HG03520 (cell line): ENCODE measurements around the gene HES5.

ENCODE experiments used
- ATAC-seq: cut with Tn5 transposase; IDR thresholded peaks from one replicate; pipeline ENCODE4 v1.9.1; 2021; ENCODE audit warnings: mild to moderate bottlenecking, moderate library complexity; ENCODE audit not compliant: unreplicated experiment

The HES5 gene

DNA sequence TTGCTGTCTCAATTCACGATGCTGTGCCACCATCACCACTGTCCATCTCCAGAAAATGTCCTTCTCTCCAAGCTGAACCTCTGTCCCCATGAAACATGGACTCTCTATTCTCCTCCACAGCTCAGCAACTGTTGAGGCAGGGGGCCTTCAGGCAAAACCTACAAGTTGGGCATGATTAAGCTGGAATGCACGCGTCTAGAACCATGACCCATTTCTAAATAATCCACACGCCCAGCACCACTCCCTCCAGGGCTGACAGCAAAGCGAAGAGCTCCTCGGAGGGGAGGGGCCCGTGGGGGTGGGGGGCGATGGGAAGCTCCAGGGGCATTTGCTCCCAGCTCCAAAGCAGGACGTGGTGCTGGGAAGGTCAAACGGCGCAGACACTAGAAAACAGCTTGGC is 3.3 kb upstream of the HES5 start:
- ATAC-seq = no peak

DNA sequence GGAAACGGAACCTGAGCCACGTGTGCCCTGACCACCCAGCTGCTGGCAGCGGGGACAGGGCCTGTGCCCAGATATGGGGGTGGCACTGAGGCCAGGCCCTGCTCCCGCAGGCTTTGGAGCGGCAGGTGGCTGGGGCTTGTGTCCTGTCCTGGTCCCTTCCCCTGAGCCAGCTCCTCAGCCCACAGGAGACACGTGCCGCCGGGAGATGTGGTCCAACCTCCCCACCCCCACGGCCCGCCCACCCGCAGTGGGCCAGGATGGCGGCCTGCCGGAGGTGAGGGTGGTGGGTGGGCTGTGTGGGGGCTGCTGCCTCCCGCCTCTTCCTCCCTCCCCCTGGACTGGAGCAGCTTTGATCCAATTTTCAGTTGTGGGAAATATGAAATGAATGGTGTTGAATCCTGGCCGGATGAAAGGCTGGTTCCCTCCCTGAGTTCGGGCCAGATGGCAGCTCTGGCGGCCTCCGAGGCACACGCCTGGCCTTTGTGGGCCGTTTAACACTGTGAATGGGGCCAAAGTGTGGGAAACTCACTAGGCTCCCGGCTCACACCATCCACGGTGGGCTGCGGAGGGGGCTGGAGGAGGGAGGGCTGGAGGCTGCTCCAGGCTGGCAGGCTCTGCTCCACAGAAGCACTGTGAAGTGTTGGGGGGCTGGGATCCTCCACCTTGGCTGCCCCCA is 2.6 kb upstream of the HES5 start:
- no peak for ATAC-seq

DNA sequence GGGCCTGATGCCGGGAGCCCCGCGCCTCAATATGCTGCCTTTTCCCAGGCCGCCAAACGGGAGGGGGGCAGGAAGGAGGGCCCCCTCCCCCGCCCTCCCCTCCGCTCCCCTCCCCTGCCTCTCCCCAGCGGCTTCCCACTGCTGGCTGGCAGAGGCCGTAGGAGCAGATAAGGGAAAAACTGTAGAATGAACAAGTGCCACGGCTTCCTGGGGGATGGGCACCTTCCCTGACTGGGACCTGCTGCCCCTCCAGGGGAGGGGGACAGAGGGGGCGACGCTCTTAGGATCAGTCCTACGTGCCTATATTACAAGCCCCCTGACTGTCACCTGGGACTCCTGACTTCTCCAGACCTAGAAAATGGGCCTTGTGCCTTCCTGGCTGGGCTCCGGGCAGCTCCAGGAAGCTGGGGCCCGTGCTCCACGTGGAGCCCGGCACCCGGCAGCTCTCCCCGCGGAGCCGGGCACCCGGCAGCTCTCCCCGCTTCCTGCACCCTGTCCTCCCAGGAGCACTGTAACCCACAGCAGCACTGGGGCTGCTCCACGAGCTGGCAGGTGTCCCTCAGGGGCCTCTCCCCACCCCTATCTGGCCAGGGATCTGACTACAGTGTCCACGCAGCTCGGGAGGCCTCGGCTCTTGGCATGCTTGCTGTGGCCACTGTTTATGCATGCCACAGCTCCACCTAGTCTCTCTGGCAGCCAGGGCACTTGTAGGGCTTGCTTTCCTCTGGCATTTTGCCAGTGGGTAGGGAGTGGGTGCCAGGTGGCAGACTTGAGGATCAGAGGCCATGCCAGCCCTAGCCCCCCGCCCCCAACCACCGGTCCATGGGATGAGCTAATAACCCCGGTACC is 674 bp upstream of the HES5 start:
- no peak for ATAC-seq

DNA sequence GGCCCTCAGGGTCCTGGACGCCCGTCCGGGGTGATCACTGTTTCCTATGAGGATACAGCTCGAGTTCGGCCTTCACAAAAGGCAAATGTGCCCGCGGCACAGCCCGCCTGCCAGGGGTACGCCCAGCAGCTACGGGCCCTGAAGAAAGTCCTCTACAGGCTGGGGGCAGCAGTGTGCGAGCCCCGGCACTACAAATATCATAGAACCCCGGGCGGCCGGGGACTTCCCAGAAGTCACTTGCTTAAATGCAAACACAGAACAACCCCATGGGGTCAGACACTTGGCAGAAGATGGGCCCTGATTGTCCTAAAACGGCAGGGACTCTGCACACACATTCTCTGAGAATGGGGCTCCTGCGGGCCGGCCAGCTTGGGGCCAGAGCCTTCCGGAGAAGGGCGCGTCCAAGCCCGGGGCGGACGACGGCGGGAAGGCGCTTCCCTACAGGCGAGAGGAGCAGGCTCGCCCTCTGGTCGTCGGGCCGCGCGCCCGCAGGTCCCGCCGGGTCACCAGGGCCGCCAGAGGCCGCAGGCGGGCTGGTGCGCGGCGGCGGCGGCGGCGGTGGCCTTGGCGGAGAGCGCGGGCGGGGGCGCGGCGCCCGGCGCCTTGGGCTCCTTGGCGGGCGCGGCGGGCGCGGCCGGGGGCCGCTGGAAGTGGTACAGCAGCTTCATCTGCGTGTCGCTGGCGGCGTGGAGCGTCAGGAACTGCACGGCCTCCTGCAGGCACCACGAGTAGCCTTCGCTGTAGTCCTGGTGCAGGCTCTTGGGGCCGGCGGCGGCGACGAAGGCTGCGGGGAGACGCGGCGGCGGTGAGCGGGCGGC is 888 bp downstream of the HES5 start:
- ATAC-seq = no peak

DNA sequence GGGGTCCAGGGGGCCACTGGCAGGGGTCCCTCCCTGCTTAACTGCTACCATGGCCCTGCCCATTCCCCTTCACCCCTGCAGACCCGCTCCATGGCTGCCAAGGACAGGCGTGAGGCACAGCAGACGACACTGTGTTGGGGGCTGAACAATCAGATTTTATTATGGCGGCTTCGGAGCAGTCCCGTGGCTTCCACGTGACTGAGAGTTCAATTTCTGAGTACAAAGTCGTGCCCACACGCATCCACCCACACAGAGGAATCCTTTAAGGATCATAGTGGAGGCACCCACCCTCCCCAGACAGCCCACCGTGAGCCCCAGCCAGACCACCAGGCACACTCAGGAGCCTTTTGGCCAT is 1.5 kb downstream of the HES5 start:
- no peak for ATAC-seq

DNA sequence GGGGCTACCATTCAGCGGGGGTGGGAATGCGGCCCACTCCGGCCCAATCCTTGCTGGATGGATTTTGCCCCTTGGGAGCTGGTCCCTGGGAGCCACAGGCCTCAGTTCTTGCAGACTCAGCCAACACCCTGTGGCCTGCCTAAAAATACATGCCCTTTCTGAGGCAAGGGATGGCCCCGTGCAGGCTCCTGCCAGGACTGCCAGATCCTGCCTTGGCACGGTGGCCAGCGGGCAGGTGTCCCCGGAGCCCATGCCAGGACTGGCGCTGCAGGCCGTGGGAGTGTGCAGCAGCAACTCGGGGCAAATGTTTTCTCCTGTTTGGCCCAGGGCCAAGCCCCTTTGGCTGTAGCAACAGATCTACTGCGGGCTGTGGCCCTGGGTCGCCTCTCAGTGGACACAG is 2.0 kb downstream of the HES5 start:
- ATAC-seq = no peak

DNA sequence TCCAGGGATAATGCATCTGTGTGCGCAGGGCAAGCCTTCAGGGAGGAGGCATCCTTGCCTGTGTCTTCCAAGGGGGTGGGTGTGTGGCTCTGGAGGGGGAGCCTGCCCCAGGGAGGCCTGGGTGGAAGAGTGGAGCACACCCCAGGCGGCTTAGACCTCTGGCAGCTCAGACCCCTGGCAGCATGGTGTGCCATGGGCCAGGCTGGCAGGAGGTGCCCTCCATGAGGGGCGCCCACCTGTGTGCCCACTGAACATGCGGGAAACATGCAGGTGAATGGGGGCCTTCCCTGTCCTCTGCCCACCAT is 2.6 kb downstream of the HES5 start:
- ATAC-seq = no peak

DNA sequence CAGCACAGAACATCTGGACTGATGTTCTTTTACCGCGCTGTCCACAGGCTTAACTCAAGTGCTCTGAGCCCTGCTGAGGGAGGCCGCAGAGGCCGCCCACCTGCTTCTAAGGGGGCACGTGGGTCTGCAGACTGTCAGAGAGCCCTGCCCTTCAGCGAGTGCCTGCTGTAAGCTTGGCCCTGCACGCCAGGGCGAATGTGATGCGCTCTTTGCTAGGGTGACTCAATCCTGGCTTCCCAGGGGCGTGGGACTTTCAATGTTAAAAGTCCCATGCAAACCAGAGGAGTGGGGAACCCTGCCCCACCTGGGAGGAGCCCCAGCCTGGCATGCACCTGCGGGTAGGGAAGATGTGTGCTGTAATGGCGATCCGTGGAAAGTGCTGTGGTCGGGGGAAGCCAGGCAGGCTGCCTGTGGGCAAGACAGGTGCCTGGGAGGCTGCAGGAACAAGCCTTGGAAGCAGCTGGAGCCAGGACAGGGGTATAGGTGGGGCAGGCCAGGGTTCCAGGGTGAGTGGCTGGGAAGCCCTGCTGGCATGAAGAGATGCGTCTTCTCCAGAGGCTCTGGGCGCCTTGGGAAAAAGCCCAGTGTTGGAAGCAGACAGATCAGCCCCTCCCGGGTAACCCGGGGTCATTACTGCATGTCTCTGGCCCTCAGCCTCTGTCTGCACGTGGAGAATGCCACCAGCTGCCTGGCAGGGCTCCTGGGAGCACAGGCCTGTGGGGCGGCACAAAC is 3.1 kb downstream of the HES5 start:
- peak; percentile 24 for ATAC-seq

DNA sequence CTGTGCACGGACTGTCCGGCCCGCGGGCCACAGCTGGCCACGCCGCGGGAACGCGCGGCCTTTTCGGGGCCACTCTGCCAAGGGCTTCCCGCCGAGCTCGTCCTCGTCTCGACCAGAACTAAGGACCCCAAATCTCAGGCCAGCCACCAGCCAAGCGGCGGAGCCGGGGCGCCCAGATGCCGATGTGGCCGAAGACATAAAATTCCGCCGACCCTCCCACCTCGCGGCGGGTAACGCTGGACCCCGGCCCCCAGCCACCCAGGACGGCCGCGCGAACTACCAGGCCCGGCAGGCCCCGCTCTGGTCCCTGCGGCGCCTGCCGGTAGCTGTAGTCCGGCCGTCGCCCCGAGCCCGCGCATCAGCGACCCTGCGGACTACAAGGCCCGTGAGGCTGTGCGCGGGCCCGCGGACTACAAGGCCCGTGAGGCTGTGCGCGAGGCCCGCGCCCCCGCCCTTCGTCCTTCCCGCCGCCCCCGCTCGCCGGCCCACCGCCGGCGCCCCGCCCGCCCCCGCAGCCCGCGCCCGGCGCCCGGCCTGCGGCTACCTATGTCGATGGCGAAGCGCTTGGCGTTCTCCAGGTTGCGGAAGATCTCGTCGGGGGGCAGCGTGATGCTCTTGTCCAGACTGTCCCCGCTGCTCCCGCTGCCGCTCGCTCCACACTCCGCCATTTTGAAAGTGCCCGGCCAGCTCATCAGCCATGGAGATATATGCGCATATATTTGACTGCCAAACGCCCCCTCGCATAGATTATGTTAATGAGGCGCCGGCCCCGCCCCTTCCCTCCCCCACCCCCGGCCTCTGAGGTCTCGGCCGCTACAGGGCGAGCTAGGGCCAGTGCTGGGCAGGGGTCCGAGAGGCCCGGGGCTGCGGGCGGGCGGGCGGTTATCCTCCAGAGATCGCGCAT is 3.9 kb downstream of the HES5 start, which contains the start of gene PANK4:
PANK4 (minus strand) TSS at position 677 of the 904 bp plus-strand sequence; CDS start at position 668, 9 bp downstream.
- ATAC-seq = peak; percentile 83

DNA sequence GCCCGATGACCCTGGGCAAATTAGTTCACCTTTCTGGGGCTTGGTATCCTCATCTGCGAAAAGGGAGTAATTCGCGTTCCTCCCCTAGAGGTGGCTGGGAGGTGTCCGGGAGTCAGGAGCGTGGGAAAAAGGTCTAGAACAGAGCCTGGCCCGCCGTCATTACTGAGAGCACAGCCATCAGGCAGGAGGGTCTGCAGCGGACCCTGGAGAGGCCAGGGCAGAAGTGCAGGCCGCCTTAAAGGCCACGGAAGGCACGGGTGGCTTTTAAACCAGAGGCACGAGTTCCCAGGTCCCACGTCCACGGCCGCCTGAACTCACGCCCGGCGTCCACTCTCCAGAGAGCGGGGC is 4.5 kb downstream of the HES5 start:
- ATAC-seq = no peak

DNA sequence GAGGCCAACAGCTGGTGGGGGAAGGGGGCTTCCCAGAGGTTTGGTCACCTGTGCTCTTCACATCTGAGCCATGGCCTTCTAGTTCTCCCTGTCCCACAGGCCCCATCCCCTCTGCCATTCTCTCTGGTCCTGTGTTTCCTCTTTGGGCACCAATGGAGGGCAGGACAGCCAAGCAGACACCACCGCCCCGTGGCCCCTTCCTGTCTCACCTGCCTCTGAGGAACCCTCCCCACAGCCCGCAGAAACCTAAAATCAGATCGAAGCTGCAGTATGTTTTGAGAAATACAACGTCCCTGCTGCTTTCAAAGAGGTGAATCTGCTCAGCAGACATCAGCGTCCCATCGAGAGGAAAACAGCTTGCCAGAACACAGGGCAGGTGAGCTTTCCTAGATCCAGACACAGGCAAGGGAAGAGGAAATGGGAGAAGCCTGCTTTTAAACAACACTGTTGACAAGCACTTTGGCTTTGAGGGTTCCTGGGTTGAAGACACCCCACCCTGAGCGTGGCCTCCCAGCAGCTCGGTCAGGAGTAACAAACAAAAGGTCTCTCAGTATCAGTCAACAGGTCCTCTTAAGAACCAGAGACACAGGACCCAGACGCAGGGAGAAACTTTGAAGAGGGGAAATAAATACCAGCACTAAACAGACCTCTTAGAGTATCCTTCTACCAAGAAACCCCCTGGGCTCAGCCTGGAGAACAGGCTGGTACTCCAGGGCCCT is 6.0 kb downstream of the HES5 start:
- ATAC-seq = no peak

DNA sequence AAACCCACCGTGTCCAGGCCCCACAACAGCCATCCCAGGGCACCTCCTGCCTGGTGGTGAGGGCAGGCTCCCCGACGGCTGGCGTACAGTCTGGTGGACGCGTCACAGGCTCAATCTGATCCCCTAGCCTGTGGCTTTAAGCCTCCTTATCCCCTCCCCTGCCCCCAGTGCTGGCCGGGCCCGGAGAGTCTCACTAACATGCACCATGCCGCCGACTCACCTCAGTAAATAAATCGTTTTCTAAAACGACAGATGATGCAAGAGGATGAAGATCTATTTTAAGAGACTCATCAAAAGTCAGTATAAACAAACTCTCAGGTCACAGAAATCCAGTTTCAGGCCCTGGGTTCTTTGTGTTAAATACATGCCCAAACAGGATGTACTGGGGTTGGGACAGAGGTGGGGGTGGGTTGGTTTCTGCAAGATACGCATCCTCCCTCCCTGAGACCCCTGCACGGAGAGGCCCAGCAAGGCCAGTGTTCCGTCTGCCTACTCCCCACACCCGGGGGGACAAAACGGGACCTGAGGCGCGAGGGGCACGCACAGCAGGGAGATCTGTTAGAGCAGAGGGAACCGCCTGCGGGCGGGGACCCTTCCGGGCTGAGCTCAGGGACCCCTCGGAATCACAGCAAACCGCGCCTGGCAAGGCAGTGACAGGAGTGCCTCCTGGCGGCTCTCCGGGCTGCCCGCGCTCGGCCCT is 6.7 kb downstream of the HES5 start:
- no peak for ATAC-seq

DNA sequence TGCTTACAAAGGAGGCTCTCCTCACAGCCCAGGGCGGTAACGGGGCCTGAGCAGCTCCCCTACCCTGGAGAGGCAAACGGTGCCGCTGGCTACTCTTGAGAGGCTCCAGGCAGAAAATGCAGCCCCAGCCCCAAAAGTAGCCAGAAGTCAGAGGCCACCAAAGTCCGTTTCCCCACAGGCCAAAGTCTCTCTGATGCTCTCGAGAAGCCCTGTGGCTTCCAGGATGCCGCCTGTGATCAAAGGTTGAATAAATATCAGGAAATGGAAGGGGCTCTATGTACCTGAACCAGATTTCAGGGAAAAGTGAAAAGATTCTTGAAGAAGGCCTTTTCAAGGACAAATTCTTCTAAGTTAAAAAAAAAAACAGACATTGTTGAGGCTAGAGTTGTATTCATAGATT is 7.8 kb downstream of the HES5 start:
- ATAC-seq = no peak

DNA sequence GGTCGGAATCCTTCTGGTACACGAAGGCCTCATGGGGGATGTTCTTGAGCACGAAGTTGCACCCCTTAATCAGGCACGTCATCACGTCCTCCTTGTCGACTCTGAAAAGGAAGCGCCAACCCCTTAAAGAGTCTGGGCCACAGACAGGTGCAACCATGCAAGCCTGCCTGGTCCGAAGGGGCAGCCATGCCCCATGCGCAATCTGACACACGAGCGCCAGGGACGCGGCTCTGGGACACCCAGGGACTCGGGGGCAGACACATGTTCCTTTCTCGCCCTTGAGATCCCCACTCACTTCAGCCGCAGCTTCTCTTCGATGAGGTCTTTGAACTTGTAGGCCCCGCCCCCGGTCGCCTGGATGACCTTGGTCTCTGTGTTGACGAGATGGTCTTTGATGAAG is 9.3 kb downstream of the HES5 start:
- ATAC-seq = no peak

DNA sequence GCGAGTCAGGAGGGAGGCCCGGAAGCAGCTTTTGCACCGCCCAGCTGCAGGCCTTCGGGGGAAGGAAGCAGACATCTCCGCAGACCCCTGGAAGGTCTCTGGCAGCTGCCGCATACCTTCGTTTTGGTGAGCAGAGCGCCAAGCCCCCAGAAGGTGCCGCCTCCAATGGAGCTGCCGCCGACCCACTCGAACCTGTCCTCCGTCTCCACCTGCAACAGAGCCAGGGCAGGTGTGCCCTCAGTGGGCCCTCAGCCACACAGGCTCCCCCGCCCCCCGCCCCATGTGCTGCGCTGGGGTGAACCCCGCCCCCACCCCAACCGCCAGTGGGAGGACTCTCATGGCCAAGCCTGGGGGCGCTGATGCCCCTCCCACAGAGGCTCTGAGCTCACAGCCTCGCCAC is 9.9 kb downstream of the HES5 start:
- no peak for ATAC-seq

DNA sequence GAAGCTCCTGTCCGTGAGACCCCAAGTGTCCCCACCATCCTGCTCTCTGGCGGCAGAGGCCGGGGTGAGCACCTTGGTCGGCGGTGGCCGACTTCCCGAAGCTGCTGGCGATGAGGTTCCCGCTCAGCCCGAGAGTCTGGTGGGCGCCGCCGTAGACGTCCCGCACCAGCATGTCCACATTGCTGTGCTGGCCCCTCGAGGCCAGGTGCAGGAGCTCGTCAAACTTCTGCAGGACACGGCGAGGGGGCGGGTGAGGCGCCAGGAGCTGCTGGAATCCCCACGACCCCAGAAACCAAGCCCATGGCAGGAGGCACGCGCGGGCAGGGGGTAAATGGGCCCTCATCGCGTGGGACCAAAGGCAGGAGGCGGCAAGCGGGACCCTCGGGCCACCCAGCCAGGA is 10.3 kb downstream of the HES5 start:
- no peak for ATAC-seq

DNA sequence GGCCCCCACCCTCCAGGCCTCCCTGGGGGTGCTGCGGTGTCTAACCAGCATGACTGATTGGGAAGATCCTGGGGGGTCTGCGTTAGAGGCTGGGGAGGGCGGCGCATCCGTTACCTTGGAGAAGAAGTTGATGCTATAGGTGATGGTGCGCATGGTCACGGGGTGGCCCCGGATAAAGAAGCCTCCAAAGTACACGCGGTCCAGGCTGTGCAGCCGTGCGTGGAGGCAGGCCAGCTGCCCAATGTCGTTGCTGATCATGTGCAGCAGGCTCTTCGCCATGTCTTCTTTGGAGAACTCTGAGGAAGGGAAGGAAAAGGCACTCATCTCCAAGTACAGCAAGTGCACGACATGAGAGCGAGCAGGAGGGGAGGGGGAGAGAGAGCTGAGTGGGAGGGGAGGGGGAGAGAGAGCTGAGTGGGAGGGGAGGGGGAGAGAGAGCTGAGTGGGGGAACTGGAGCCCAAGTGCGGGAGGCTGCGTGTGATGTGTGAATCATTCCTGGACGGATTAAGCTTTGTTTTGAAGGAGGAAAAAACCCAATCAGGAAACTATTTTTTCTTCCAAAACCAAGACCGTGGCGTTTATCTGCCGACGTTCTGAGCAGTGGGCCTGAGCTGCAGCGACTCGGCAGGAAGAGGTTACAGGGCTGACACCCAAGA is 10.9 kb downstream of the HES5 start:
- ATAC-seq = no peak

DNA sequence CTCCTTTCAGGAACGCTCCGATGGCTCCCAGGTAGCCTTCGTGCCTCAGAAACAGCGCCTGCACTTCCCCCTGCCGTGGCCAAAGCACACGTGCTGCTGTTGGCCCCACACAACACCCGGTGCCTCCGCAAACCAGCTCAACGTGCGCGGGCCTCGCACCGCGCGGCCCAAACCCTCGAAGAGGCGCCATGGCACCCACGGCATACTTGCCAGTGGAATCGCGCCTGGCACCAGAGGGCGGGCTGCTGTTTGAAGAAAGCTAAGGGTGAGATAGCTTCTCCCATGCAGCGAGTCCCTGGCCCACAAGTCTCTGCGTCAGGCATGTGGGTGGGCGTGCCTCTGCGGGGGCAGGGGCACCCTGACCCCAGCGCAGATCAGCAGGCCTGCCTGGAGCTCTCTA is 11.5 kb downstream of the HES5 start:
- ATAC-seq = no peak

DNA sequence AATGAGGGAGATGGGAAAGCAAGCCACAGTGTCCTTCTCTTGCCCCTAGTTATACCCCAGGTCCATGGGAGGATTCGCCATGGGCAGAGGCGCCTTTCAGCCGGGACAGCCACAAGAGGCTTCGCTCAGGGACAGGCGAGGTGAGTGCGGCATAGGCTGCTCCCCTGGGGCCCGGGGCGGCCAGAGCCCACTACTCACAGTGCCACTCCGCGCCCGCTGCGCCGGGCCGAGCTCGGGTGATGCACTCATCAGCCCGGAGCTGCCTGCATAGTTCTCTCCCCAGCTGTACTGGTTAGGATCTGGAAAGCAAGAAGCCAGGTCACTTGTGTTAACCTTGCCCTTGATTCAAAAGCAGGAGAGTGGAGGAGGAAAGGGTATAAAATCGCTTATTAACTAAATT is 12.1 kb downstream of the HES5 start:
- ATAC-seq = no peak
